OCI-LY3 (cell line): ENCODE data around the gene IMPACT.

Source experiments
- EZH2phosphoT487 ChIP-seq: fragments of 200-600 bp; shearing (Covaris generic); IDR thresholded peaks from 2 replicates; pipeline ENCODE4 v1.6.1; 2018; ENCODE audit warnings: antibody characterized with exemption, mixed run types, low read depth
- TF ChIP-seq, protein P1 (sequence below): fragments of 200-600, 300-600 bp; sonication (generic); IDR thresholded peaks from 2 replicates; pipeline ENCODE4 v1.5.1; 2014; ENCODE audit warnings: antibody characterized with exemption, low read length, low read depth

DNA sequence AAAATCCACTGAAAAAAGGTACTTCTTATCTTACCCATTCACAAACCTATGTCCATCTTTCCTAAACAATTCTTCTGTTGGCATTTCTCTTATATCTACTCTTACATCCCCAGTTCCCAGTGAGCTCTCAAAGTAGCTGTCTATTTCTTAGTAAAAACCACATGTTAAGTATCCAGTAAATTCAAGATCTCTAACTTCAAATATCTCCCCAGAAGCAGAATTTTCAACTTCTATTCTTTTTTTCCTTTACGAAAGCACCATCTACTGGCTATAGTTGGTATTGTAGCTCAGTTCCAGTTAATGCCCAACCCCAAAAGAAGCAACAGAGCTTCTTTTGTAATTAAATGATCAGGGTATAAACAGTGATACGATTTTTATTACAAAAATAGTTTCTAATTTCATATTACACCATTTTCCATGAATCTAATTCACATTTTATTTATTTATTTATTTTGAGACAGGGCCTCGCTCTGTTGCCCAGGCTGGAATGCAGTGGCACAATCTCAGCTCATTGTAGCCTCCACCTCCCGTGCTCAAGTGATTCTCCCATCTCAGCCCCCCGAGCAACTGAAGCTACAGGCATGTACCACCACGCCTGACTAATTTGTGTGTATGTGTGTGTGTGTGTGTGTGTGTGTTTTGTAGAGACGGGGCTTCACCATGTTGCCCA is 62.5 kb downstream of the IMPACT start:
- TF ChIP-seq, protein P1, sequence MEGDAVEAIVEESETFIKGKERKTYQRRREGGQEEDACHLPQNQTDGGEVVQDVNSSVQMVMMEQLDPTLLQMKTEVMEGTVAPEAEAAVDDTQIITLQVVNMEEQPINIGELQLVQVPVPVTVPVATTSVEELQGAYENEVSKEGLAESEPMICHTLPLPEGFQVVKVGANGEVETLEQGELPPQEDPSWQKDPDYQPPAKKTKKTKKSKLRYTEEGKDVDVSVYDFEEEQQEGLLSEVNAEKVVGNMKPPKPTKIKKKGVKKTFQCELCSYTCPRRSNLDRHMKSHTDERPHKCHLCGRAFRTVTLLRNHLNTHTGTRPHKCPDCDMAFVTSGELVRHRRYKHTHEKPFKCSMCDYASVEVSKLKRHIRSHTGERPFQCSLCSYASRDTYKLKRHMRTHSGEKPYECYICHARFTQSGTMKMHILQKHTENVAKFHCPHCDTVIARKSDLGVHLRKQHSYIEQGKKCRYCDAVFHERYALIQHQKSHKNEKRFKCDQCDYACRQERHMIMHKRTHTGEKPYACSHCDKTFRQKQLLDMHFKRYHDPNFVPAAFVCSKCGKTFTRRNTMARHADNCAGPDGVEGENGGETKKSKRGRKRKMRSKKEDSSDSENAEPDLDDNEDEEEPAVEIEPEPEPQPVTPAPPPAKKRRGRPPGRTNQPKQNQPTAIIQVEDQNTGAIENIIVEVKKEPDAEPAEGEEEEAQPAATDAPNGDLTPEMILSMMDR = peak; percentile 79
- TF ChIP-seq EZH2phosphoT487 = no peak
